BLaER1 (cell line): ENCODE results near the gene OTOS.

Experiments used
- H3K27ac ChIP-seq: shearing (Covaris generic); formaldehyde crosslinking; 2 replicates; pipeline ENCODE4 v1.8.1; 2022
- H3K27me3 ChIP-seq: shearing (Covaris generic); formaldehyde crosslinking; 2 replicates; pipeline ENCODE4 v1.8.1; 2022
- H3K36me3 ChIP-seq: shearing (Covaris generic); formaldehyde crosslinking; 2 replicates; pipeline ENCODE4 v1.8.1; 2022
- H3K4me1 ChIP-seq: shearing (Covaris generic); formaldehyde crosslinking; 2 replicates; pipeline ENCODE4 v1.8.1; 2022
- H3K4me2 ChIP-seq: shearing (Covaris generic); formaldehyde crosslinking; 2 replicates; pipeline ENCODE4 v1.8.1; 2022
- H3K4me3 ChIP-seq: shearing (Covaris generic); formaldehyde crosslinking; 2 replicates; pipeline ENCODE4 v1.8.1; 2022
- H3K9ac ChIP-seq: shearing (Covaris generic); formaldehyde crosslinking; 2 replicates; pipeline ENCODE4 v1.8.1; 2022
- H3K9me3 ChIP-seq: shearing (Covaris generic); formaldehyde crosslinking; 2 replicates; pipeline ENCODE4 v1.8.1; 2022
- H4K20me1 ChIP-seq: shearing (Covaris generic); formaldehyde crosslinking; 2 replicates; pipeline ENCODE4 v1.8.1; 2022
- Cebpa-rat ChIP-seq: shearing (Covaris generic); IDR thresholded peaks from 2 replicates; pipeline ENCODE4 v1.8.1; 2022

The OTOS gene

DNA sequence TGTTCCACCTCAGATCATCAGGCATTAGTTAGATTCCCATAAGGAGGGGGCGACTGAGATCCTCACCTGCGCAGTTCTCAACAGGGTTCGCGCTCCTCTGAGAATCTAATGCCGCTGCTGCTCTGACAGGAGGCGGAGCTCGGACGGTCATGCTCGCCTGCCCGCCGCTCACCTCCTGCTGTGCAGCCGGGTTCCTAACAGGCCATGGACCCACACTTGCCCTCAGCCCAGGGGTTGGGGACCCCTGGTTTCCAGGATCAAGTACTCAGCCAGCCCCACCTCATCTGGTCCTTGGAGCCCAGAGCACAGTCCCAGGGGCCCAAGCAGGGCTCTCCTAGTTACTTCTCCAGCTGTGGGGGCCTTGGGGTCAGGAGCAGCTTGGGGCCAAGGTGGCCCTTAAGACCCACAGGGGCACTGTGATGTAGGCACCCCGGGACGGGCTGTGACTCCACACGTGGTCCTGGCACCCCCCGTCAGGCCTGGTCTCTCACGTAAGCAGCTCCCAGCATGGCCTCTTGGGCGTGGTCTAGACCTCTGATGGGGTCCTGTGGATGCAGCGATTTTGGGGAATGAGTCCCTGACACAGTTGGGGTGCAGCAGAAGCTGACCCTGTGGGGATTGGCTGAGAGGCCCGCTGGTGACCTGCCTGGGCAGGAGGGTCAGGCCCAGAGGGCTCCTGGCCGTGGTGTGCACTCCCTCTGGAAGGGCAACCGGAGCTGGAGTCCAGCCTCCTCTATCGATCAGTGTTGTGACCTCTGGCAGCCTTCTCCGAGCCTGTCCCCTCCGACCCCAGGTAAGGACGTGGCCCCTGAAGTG, 28.3 kb upstream of the OTOS start:
- Histone ChIP-seq H3K4me1 (no peaks in the 10 kb centered on the region), H3K9me3 (peaks cover 15% of the 10 kb centered on the region), H3K27ac (no peak overlapping the region), H3K36me3 (no peaks in the 10 kb centered on the region), H3K9ac (no peak overlapping the region), H3K4me2 (no peak overlapping the region), H4K20me1 (no peaks in the 10 kb centered on the region), H3K27me3 (no peaks in the 10 kb centered on the region), H3K4me3 (no peak overlapping the region)
- no peak for TF ChIP-seq Cebpa-rat

DNA sequence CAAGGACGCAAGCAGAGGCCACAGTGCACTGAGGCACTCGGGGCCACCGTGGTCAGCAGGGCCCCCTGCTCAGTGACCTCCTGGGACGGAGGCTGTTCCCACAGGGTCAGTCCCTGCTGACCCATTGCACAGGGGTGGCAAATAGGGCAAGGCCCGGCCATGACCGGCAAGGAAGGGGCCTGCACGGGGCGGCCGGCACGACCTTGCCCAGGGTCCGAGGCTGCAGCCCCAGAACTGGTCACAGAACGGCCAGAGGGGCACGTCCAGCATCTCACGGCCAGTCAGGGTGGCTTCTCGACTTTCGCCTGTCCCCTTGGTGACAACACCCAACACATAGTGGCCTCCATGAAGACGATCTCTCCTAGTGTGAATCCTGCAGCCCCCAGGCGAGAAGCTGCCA, 27.6 kb upstream of the OTOS start:
- H3K9ac ChIP-seq = no peak overlapping the region
- no peak overlapping the region for H3K4me2 ChIP-seq
- H3K4me3 ChIP-seq = no peak overlapping the region
- H3K27me3 ChIP-seq = no peaks in the 10 kb centered on the region
- no peaks in the 10 kb centered on the region for H3K4me1 ChIP-seq
- no peak overlapping the region for H3K27ac ChIP-seq
- peaks cover 13% of the 10 kb centered on the region for H3K9me3 ChIP-seq
- TF ChIP-seq Cebpa-rat = no peak
- no peaks in the 10 kb centered on the region for H3K36me3 ChIP-seq
- H4K20me1 ChIP-seq = no peaks in the 10 kb centered on the region

DNA sequence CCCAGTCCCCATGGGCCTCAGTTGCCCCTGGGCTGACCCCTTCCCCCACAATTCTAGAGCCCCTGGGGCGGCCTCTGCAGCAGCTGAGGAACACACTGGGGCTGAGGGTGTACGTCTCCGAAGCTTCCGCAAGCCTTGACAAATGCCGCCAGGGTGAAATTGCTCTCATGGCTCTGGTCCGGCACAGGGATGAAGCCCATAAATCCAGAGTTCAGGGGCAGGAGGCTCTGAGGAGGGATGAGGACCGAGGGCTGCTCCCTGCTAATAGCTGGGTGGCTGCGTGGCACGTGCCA, 27.1 kb upstream of the OTOS start:
- Histone ChIP-seq H3K4me3 (no peak overlapping the region), H3K9me3 (peaks cover 8% of the 10 kb centered on the region), H3K4me1 (no peaks in the 10 kb centered on the region), H4K20me1 (no peaks in the 10 kb centered on the region), H3K4me2 (no peak overlapping the region), H3K36me3 (no peaks in the 10 kb centered on the region), H3K27ac (no peak overlapping the region), H3K9ac (no peak overlapping the region), H3K27me3 (no peaks in the 10 kb centered on the region)
- no peak for TF ChIP-seq Cebpa-rat

DNA sequence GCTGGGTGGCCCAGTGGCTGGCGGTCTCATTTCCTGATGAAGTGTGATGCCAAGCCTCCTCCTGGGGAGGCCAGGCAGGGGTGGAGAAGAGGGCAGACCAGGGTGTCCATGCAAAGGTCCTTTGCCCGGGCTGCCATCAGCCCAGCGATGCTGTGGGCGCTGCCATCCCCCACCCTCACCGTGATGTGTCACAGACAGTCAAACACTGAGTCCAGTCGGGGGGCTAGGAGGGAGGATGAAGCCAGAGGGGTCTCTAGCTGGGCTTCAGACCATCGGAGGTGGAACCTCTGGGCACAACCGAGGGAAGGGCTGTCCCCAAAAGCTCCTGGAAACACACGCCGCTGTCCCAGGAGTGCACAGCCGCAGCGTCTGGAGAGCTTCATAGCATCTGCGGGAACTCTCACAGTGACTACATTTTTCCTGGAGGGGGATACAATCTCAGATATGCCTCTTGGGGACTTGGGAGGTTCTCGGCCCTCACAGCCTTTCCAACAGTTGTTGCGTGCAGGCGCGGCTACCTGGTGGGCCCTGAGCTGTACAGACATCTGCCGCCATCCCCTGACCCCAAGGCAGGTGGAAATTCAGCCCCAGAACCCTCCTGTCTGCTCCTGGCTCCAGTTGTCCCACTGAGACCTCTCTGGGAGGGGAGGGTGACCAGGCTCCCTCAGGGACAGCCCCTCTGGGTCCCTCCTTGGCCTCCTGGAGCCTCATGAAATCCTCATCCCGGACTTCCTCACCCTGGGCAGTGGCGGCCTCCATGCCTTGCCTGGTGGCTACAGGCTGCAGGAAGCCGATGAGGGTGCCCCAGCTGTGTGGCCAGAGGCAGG, 26.5 kb upstream of the OTOS start:
- no peaks in the 10 kb centered on the region for H3K4me1 ChIP-seq
- no peak overlapping the region for H3K4me2 ChIP-seq
- peaks cover 2% of the 10 kb centered on the region for H3K9me3 ChIP-seq
- no peak overlapping the region for H3K4me3 ChIP-seq
- no peak for TF ChIP-seq Cebpa-rat
- H3K27ac ChIP-seq = no peak overlapping the region
- H3K36me3 ChIP-seq = no peaks in the 10 kb centered on the region
- H3K9ac ChIP-seq = no peak overlapping the region
- H4K20me1 ChIP-seq = no peaks in the 10 kb centered on the region
- H3K27me3 ChIP-seq = no peaks in the 10 kb centered on the region

DNA sequence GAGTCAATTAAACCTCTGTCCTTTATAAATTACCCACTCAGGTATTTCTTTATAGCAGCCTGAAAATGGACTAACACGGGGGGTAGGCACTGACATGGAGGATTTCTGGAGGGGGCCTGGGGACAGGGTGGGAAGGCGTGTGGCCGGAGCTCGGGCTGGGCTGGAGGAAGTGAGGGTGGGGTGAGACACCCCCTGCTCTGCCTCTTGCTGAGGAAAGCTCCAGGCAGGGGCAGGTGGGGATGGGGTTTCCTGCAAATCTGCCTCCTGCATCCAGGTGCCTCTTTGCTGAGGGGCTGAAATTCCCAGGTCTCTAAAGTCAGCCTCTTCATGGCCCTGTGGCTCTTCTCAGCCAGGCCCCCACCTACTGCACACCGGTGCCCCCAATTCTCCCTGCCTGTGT, 25.7 kb upstream of the OTOS start:
- H3K9me3 ChIP-seq = no peaks in the 10 kb centered on the region
- no peak for TF ChIP-seq Cebpa-rat

DNA sequence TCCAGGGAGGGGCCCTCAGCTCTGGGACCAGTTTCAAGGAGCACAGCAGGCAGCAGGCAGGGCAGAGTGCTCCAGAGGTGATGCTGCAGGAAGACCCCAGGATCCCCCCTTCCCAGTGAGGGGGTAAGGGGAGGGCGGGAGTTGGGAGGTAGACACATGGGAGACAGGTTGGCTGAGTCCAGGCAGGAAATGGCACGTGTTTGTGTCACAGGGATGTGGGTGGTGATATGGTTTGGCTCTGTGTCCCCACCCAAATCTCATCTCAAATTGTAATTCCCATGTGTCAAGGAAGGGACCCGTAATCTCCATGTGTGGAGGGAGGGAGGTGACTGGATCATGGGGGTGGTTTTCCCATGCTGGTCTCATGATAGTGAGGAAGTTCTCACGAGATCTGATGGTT, 25.2 kb upstream of the OTOS start:
- Histone ChIP-seq H3K27me3 (no peaks in the 10 kb centered on the region), H3K9ac (no peak overlapping the region)

More for the DNA sequence above, 25.7 kb upstream of the OTOS start:
- Histone ChIP-seq H3K27me3 (no peaks in the 10 kb centered on the region), H3K36me3 (no peaks in the 10 kb centered on the region), H3K9ac (no peak overlapping the region), H3K27ac (no peak overlapping the region), H3K4me2 (no peak overlapping the region), H3K4me1 (no peaks in the 10 kb centered on the region), H3K4me3 (no peak overlapping the region), H4K20me1 (no peaks in the 10 kb centered on the region)

DNA sequence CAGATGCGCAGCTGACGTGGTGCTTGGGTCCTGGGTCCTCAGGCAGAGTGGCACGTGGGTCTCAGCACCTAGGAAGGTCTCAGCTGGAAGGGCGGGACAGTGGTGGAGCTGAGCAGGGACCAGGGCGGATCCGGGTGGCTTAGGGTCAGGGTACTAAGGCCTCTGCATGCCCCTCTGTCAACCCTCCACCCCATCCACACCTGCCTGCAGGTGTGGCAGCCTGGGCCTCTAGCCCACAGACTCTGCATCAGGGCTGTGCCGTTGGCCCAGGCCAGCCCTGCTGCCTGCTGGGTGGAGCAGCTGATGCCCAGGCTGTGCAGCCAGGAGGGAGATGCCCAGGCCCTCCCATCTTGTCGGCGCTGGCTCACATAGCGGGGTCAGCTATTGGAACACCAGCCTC, 24.6 kb upstream of the OTOS start:
- H3K4me3 ChIP-seq = no peak overlapping the region
- H3K4me2 ChIP-seq = no peak overlapping the region
- TF ChIP-seq Cebpa-rat = no peak
- H4K20me1 ChIP-seq = no peaks in the 10 kb centered on the region
- no peak overlapping the region for H3K9ac ChIP-seq
- no peaks in the 10 kb centered on the region for H3K4me1 ChIP-seq
- no peak overlapping the region for H3K27ac ChIP-seq
- no peaks in the 10 kb centered on the region for H3K27me3 ChIP-seq
- no peaks in the 10 kb centered on the region for H3K36me3 ChIP-seq
- no peaks in the 10 kb centered on the region for H3K9me3 ChIP-seq

More for the DNA sequence above, 25.2 kb upstream of the OTOS start:
- Histone ChIP-seq H4K20me1 (no peaks in the 10 kb centered on the region), H3K4me3 (no peak overlapping the region), H3K36me3 (no peaks in the 10 kb centered on the region), H3K9me3 (no peaks in the 10 kb centered on the region), H3K27ac (no peak overlapping the region), H3K4me1 (no peaks in the 10 kb centered on the region), H3K4me2 (no peak overlapping the region)
- TF ChIP-seq Cebpa-rat = no peak

DNA sequence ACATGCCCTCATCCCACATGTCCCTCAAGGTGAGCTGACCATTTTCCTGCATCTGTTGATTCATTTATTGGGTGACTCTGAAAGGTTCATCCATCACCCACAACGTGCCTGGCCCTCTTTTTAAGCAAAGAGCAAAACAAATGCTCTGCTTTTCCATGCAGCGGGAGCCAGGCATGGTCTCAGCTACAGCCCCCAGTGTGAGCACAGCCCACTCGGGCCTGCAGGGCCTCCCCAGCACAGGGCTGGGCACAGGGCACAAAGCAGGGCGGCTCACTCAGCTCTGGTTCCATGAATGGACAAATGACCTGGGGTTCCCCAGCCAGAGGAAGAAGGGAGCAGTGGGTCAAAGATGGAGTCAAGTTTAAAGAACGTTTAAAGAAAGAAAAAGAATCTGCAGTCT, 24.1 kb upstream of the OTOS start:
- no peak overlapping the region for H3K27ac ChIP-seq
- no peak overlapping the region for H3K9ac ChIP-seq
- no peak overlapping the region for H3K4me2 ChIP-seq
- H3K36me3 ChIP-seq = no peaks in the 10 kb centered on the region
- no peak overlapping the region for H3K4me3 ChIP-seq
- no peaks in the 10 kb centered on the region for H4K20me1 ChIP-seq
- no peak for TF ChIP-seq Cebpa-rat
- H3K9me3 ChIP-seq = no peaks in the 10 kb centered on the region
- no peaks in the 10 kb centered on the region for H3K4me1 ChIP-seq
- no peaks in the 10 kb centered on the region for H3K27me3 ChIP-seq

DNA sequence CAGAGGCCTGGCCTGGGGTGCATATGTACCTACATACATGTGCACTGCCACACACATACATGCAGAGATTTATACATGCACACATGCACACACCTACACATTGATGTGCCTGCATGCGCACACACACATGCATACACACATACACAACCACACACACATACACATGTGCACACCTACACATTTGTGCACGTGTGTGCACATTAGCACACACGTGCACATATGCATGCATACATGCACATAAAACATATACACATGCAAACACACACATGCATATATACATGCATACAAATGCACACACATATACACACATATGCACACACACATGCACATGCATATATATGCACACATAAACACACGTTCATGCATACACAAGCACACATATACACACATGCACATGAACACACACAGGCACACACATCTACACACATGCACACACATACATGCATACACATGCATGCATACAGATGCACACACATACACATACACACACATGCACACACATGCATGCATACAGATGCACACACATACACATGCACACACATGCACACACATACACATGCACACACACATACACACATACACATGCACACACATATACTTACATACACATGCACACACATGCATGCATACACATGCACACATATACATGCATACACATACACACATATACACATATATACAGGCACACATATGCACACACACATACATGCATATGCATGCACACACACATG, 23.6 kb upstream of the OTOS start:
- Histone ChIP-seq H3K27me3 (no peaks in the 10 kb centered on the region), H3K9ac (no peak overlapping the region), H4K20me1 (no peaks in the 10 kb centered on the region), H3K27ac (no peak overlapping the region), H3K4me1 (no peaks in the 10 kb centered on the region), H3K4me3 (no peak overlapping the region), H3K9me3 (no peaks in the 10 kb centered on the region), H3K4me2 (no peak overlapping the region), H3K36me3 (no peaks in the 10 kb centered on the region)
- no peak for TF ChIP-seq Cebpa-rat
